ENCODE data around the gene POPDC3.

GRCh38 chr6:105163183-105163582, 16.6 kb downstream of the POPDC3 start:
- no peak for TF ChIP-seq REST (tag by site-specific recombination; IDR thresholded peaks at IDR 0.05)
- no peak for TF ChIP-seq ZFP3 (tag by site-specific recombination; IDR thresholded peaks at IDR 0.05; ENCODE audit: low read depth)
- no peak for TF ChIP-seq ZNF426 (tag by site-specific recombination; IDR thresholded peaks at IDR 0.05)
- no peak for TF ChIP-seq TCF7L2 (IDR thresholded peaks at IDR 0.05; ENCODE audit: borderline replicate concordance, low read depth, low read length)
